Epithelial cell of esophagus (primary cell): ENCODE measurements around the gene SHISA4.
"Not testable (repeated sequence)": the region's sequence is repeated elsewhere in the genome, so short reads cannot be mapped to it uniquely, and the experiment has no call there.

Source experiments
- DNase-seq: peaks from one replicate; pipeline ENCODE4 v3.0.0; 2010; ENCODE audit warnings: low read depth
- H3K4me3 ChIP-seq: 2 replicates; pipeline ENCODE4 v1.5.1; 2011; ENCODE audit warnings: mild to moderate bottlenecking, low read length, control low read depth
- CTCF ChIP-seq: IDR thresholded peaks from 2 replicates; pipeline ENCODE4 v1.5.1; 2011; ENCODE audit warnings: low read depth, mild to moderate bottlenecking, low read length, control low read depth, inconsistent platforms; ENCODE audit not compliant: insufficient read depth; ENCODE audit errors: missing control alignments

SHISA4 gene

GRCh38 chr1:201930803-201931202, 42.1 kb downstream of the SHISA4 start:
- H3K4me3 ChIP-seq, result no peak overlapping the region
- DNase-seq, result no peak
- TF ChIP-seq CTCF, result no peak

- no peak for DNase-seq
- H3K4me3 ChIP-seq, result no peak overlapping the region
Measured at GRCh38 chr1:201933840-201934430, 45.2 kb downstream of the SHISA4 start.

GRCh38 chr1:201937624-201938213, 49.0 kb downstream of the SHISA4 start:
- DNase-seq, result peak; percentile 61
- no peak for TF ChIP-seq CTCF
- H3K4me3 ChIP-seq, result no peak overlapping the region

More at GRCh38 chr1:201933840-201934430, 45.2 kb downstream of the SHISA4 start:
- no peak for TF ChIP-seq CTCF

- no peak for DNase-seq
- TF ChIP-seq CTCF, result no peak
- H3K4me3 ChIP-seq, result no peak overlapping the region
Measured at GRCh38 chr1:201938440-201939035, 49.8 kb downstream of the SHISA4 start.

GRCh38 chr1:201939148-201939547, 50.5 kb downstream of the SHISA4 start:
- no peak for TF ChIP-seq CTCF
- no peak for DNase-seq
- no peak overlapping the region for H3K4me3 ChIP-seq

GRCh38 chr1:201939574-201939973, 50.9 kb downstream of the SHISA4 start:
- DNase-seq, result no peak
- H3K4me3 ChIP-seq, result no peak overlapping the region
- no peak for TF ChIP-seq CTCF

- not testable (repeated sequence) for DNase-seq, H3K4me3 ChIP-seq
Measured at GRCh38 chr1:201940316-201940715, 51.6 kb downstream of the SHISA4 start.
